GM12878 (cell line): ENCODE data around the gene GPRIN2. TPM values are rescaled to one million over a fixed set of nuclear protein-coding genes. Genes with fewer than 3 reads are reported as not detected.

ENCODE experiments used
- ATAC-seq: fragments of 200-7000 bp; cut with Tn5 transposase; 3 replicates; pipeline ENCODE4 v1.9.1; 2020; ENCODE audit warnings: mild to moderate bottlenecking, moderate library complexity
- BruUV-seq: library from RNA; stranded (reverse); fragments of 400-500 nt; replicated peaks from 2 replicates; lab custom pipeline; 2021; lab: Mats Ljungman, UMichigan
- CTCF ChIA-PET: fragments of 300-600 bp; sonication (Branson Sonifier 250); formaldehyde crosslinking; extraction: SDS; loops from one replicate; lab custom pipeline; 2021; ENCODE audit warnings: inconsistent platforms; lab: Yijun Ruan, JAX
- POLR2A ChIA-PET: fragments of 350-600 bp; formaldehyde crosslinking; extraction: SDS; loops from one replicate; lab custom pipeline; 2021; ENCODE audit warnings: inconsistent platforms; lab: Charles Lee
- RAD21 ChIA-PET: fragments of 300-600 bp; sonication (Branson Sonifier 250); formaldehyde crosslinking; loops from one replicate; lab custom pipeline; 2023; ENCODE audit warnings: antibody characterized with exemption; ENCODE audit not compliant: unreplicated experiment; lab: Charles Lee
- SMC1A ChIA-PET: fragments of 300-600 bp; sonication (Branson Sonifier 250); formaldehyde crosslinking; loops from one replicate; lab custom pipeline; 2023; ENCODE audit not compliant: unreplicated experiment, uncharacterized antibody; lab: Charles Lee
- DNase-seq: peaks from one replicate; pipeline ENCODE4 v3.0.0-alpha.2; 2011; ENCODE audit warnings: low read depth, low spot score
- FAIRE-seq: peaks from 3 replicates; lab custom pipeline; 2011; peaks lifted over from hg19 to GRCh38; lab: Jason Lieb, UNC
- H2AFZ ChIP-seq: 2 replicates; pipeline ENCODE4 v1.6.0; 2011; ENCODE audit warnings: low read depth, low read length, control low read depth; ENCODE audit not compliant: control insufficient read depth
- H3K27ac ChIP-seq: 2 replicates; pipeline ENCODE4 v1.5.1; 2011; ENCODE audit warnings: control low read depth; ENCODE audit not compliant: control insufficient read depth, insufficient read depth
- H3K27me3 ChIP-seq, 2 experiments: replicated peaks in 1 of 2; 2 replicates each; pipeline versions ENCODE4 v1.6.0 to v1.6.1; 2011; ENCODE audit warnings: low read length in 1 of 2; ENCODE audit not compliant: control insufficient read depth in 2 of 2, insufficient read depth in 2 of 2
- H3K36me3 ChIP-seq, 2 experiments: 2 replicates each; pipeline ENCODE4 v1.5.1; 2011; ENCODE audit warnings: low read length in 1 of 2; ENCODE audit not compliant: control insufficient read depth in 2 of 2, insufficient read depth in 2 of 2
- H3K4me1 ChIP-seq: 2 replicates; pipeline ENCODE4 v1.6.1; 2011; ENCODE audit warnings: mild to moderate bottlenecking, low read length, moderate library complexity, mixed read lengths; ENCODE audit not compliant: control insufficient read depth, insufficient read depth
- H3K4me2 ChIP-seq: 2 replicates; pipeline ENCODE4 v1.6.0; 2011; ENCODE audit warnings: control low read depth; ENCODE audit not compliant: control insufficient read depth, insufficient read depth
- H3K4me3 ChIP-seq: fragments of 200-600 bp; sonication (generic); 2 replicates; pipeline ENCODE4 v1.5.1; 2016
- H3K79me2 ChIP-seq: 2 replicates; pipeline ENCODE4 v1.6.0; 2011; ENCODE audit warnings: low read length; ENCODE audit not compliant: control insufficient read depth, insufficient read depth
- H3K9ac ChIP-seq: 2 replicates; pipeline ENCODE4 v1.8.0; 2011; ENCODE audit warnings: low read length, control low read depth, mixed read lengths; ENCODE audit not compliant: control insufficient read depth, insufficient read depth
- H3K9me3 ChIP-seq: replicated peaks from 3 replicates; pipeline ENCODE4 v1.5.1; 2011; ENCODE audit warnings: mild to moderate bottlenecking, low read length; ENCODE audit not compliant: control insufficient read depth, insufficient read depth
- H4K20me1 ChIP-seq: 2 replicates; pipeline ENCODE4 v1.6.0; 2011; ENCODE audit not compliant: control insufficient read depth, insufficient read depth
- BRCA1 ChIP-seq: IDR thresholded peaks from 2 replicates; pipeline ENCODE4 v1.6.1; 2011; ENCODE audit warnings: low read depth, low read length, improper control_type of control experiment
- CHD2 ChIP-seq: IDR thresholded peaks from 2 replicates; pipeline ENCODE4 v1.6.1; 2011; ENCODE audit warnings: low read depth, low read length, improper control_type of control experiment, borderline replicate concordance
- GATAD2B ChIP-seq: fragments of 450-650 bp; conservative IDR thresholded peaks from 2 replicates; pipeline ENCODE4 v1.6.1; 2017; ENCODE audit warnings: low read depth, mild to moderate bottlenecking, moderate library complexity
- HCFC1 ChIP-seq: fragments of 150-350 bp; IDR thresholded peaks from 2 replicates; pipeline ENCODE4 v1.6.1; 2014; ENCODE audit warnings: low read length
- JUNB ChIP-seq: IDR thresholded peaks from 2 replicates; pipeline ENCODE4 v1.6.1; 2016; ENCODE audit warnings: antibody characterized with exemption, mild to moderate bottlenecking
- MXI1 ChIP-seq: fragments of 150-350 bp; IDR thresholded peaks from 2 replicates; pipeline ENCODE4 v1.6.1; 2011; ENCODE audit warnings: low read depth, mild to moderate bottlenecking, inconsistent platforms, low read length, improper control_type of control experiment
- PAX5 ChIP-seq: IDR thresholded peaks from 2 replicates; pipeline ENCODE4 v1.6.1; 2011; ENCODE audit warnings: low read depth, low read length, borderline replicate concordance
- POLR2A ChIP-seq: IDR thresholded peaks from 2 replicates; pipeline ENCODE4 v1.6.1; 2011; ENCODE audit warnings: low read depth, mild to moderate bottlenecking, low read length
- POLR2AphosphoS5 ChIP-seq: IDR thresholded peaks from 2 replicates; pipeline ENCODE4 v1.6.1; 2011; ENCODE audit warnings: mild to moderate bottlenecking, low read length, inconsistent platforms
- TCF7 ChIP-seq: IDR thresholded peaks from 2 replicates; pipeline ENCODE4 v1.6.1; 2014; ENCODE audit warnings: antibody characterized with exemption, borderline replicate concordance
- ZZZ3 ChIP-seq: IDR thresholded peaks from 2 replicates; pipeline ENCODE4 v1.6.1; 2011; ENCODE audit warnings: low read depth; ENCODE audit not compliant: control insufficient read depth, insufficient read length
- WGBS: methylation state at CpG from one replicate; pipeline ENCODE4 v1.1.6; 2016; ENCODE audit warnings: low lambda C conversion rate; ENCODE audit not compliant: insufficient replicate concordance, insufficient coverage; ENCODE audit errors: missing lambda C conversion rate; 5-methylcytosine and 5-hydroxymethylcytosine counted together
- in situ Hi-C: fragments of 300-500 bp; cut with MboI; formaldehyde crosslinking; loops from 9 replicates; pipeline ENCODE4 v1.14.3; 2018; ENCODE audit warnings: mixed read lengths
- intact Hi-C: fragments of 100-400 bp; cut with micrococcal nuclease; formaldehyde crosslinking; loops from one replicate; pipeline ENCODE4 v1.14.2; 2022; ENCODE audit not compliant: unreplicated experiment
- polyA plus RNA-seq, 11 experiments: library from polyadenylated mRNA; depleted of rRNA in 4 of 11; unstranded in 6 of 11; stranded (reverse) in 5 of 11; fragments of >200 nt; fragmentation: Nextera tagmentation in 4 of 11; fragmentation: Illumina TruSeq in 1 of 11; extraction: Ambion mirVana in 4 of 11; extraction: Trizol in 1 of 11; gene quantifications; 1 replicate in 1 of 11; 2 replicates in 10 of 11; pipeline versions ENCODE4 v1.2.1 to v1.2.3, GENCODE V29; 2011 to 2016; ENCODE audit warnings: inconsistent platforms in 2 of 11, missing spikeins in 2 of 11, low read depth in 1 of 11
- total RNA-seq, 4 experiments: library from RNA; depleted of rRNA in 3 of 4; stranded (reverse); fragments of >200 nt in 3 of 4; fragmentation: Illumina TruSeq in 1 of 4; extraction: Trizol in 1 of 4; gene quantifications; 2 replicates each; pipeline versions ENCODE4 v1.2.1 to v1.2.3, GENCODE V29; 2013 to 2021
- TF ChIP-seq, protein P1 (sequence below): IDR thresholded peaks from 2 replicates; pipeline ENCODE4 v1.6.1; 2012; ENCODE audit warnings: low read length, inconsistent platforms
- TF ChIP-seq, protein P2 (sequence below): fragments of 450-650 bp; IDR thresholded peaks from 2 replicates; pipeline ENCODE4 v1.6.1; 2017; ENCODE audit warnings: mild to moderate bottlenecking, moderate library complexity
- TF ChIP-seq, protein P3 (sequence below): fragments of 450-650 bp; formaldehyde crosslinking; IDR thresholded peaks from 2 replicates; pipeline ENCODE4 v1.4.0; 2022; ENCODE audit warnings: mild to moderate bottlenecking, moderate library complexity
- TF ChIP-seq, protein P4 (sequence below): fragments of 450-650 bp; IDR thresholded peaks from 2 replicates; pipeline ENCODE4 v1.6.1; 2018; ENCODE audit warnings: borderline replicate concordance, mild to moderate bottlenecking; ENCODE audit not compliant: partially characterized antibody

The GPRIN2 gene
- total and polyA plus RNA-seq, 10 of the 15 experiments (the other 5 are each of a cell fraction or from before 2014, with no cell fraction given) = 0.13 TPM; not detected in 9

DNA sequence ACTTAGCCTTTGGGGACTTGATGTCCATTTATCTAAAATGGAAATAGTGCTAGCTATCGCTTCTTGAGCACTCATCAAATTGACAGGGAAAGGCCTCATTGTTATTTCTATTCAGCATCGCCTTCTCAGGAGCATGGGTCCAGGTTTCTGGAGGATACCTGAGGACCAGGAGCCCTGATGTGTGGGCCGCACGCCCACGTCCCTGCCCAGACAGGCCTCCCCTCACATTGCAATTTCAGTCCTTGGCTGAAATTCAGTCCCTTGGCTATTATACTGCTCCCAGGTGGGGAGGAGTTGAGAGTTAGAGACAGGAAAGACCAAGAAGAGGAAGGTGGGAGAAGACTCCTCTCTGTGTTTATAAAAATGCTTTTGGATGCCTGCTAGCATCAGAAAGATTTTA, 38.9 kb downstream of the GPRIN2 start:
- no peak overlapping the region for H3K27ac ChIP-seq
- H3K9ac ChIP-seq = no peak overlapping the region
- H3K36me3 ChIP-seq = no peaks in the 10 kb centered on the region
- intact Hi-C loops (no loop called here), in situ Hi-C loops (no loop called here)
- H3K79me2 ChIP-seq = no peaks in the 10 kb centered on the region
- no TSS peak for BruUV-seq
- no peak overlapping the region for H2AFZ ChIP-seq
- FAIRE-seq (no peak), DNase-seq (no peak), ATAC-seq (no peak)
- no peaks in the 10 kb centered on the region for H3K4me1 ChIP-seq
- 0 out of 4 replicates have a peak, but pooled peaks cover 0 to 1% of the 10 kb centered on the region in 2 experiments for H3K27me3 ChIP-seq
- no peaks in the 10 kb centered on the region for H4K20me1 ChIP-seq
- no peak overlapping the region for H3K4me3 ChIP-seq
- ChIA-PET RAD21 (no interaction called here), CTCF (no interaction called here), POLR2A (no interaction called here), SMC1A (no interaction called here)
- WGBS = 24% methylated on average over 5 of the region's 5 CpGs
- no peak overlapping the region for H3K4me2 ChIP-seq
- H3K9me3 ChIP-seq = no peaks in the 10 kb centered on the region
- TF ChIP-seq POLR2A (no peak), BRCA1 (no peak), PAX5 (no peak), MXI1 (no peak), CHD2 (no peak), ZZZ3 (no peak), POLR2AphosphoS5 (no peak), JUNB (no peak), GATAD2B (no peak), TCF7 (no peak), HCFC1 (no peak)
- TF ChIP-seq, protein P1, sequence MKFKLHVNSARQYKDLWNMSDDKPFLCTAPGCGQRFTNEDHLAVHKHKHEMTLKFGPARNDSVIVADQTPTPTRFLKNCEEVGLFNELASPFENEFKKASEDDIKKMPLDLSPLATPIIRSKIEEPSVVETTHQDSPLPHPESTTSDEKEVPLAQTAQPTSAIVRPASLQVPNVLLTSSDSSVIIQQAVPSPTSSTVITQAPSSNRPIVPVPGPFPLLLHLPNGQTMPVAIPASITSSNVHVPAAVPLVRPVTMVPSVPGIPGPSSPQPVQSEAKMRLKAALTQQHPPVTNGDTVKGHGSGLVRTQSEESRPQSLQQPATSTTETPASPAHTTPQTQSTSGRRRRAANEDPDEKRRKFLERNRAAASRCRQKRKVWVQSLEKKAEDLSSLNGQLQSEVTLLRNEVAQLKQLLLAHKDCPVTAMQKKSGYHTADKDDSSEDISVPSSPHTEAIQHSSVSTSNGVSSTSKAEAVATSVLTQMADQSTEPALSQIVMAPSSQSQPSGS = no peak
- TF ChIP-seq, protein P2, sequence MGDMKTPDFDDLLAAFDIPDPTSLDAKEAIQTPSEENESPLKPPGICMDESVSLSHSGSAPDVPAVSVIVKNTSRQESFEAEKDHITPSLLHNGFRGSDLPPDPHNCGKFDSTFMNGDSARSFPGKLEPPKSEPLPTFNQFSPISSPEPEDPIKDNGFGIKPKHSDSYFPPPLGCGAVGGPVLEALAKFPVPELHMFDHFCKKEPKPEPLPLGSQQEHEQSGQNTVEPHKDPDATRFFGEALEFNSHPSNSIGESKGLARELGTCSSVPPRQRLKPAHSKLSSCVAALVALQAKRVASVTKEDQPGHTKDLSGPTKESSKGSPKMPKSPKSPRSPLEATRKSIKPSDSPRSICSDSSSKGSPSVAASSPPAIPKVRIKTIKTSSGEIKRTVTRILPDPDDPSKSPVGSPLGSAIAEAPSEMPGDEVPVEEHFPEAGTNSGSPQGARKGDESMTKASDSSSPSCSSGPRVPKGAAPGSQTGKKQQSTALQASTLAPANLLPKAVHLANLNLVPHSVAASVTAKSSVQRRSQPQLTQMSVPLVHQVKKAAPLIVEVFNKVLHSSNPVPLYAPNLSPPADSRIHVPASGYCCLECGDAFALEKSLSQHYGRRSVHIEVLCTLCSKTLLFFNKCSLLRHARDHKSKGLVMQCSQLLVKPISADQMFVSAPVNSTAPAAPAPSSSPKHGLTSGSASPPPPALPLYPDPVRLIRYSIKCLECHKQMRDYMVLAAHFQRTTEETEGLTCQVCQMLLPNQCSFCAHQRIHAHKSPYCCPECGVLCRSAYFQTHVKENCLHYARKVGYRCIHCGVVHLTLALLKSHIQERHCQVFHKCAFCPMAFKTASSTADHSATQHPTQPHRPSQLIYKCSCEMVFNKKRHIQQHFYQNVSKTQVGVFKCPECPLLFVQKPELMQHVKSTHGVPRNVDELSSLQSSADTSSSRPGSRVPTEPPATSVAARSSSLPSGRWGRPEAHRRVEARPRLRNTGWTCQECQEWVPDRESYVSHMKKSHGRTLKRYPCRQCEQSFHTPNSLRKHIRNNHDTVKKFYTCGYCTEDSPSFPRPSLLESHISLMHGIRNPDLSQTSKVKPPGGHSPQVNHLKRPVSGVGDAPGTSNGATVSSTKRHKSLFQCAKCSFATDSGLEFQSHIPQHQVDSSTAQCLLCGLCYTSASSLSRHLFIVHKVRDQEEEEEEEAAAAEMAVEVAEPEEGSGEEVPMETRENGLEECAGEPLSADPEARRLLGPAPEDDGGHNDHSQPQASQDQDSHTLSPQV = no peak
- TF ChIP-seq, protein P3, sequence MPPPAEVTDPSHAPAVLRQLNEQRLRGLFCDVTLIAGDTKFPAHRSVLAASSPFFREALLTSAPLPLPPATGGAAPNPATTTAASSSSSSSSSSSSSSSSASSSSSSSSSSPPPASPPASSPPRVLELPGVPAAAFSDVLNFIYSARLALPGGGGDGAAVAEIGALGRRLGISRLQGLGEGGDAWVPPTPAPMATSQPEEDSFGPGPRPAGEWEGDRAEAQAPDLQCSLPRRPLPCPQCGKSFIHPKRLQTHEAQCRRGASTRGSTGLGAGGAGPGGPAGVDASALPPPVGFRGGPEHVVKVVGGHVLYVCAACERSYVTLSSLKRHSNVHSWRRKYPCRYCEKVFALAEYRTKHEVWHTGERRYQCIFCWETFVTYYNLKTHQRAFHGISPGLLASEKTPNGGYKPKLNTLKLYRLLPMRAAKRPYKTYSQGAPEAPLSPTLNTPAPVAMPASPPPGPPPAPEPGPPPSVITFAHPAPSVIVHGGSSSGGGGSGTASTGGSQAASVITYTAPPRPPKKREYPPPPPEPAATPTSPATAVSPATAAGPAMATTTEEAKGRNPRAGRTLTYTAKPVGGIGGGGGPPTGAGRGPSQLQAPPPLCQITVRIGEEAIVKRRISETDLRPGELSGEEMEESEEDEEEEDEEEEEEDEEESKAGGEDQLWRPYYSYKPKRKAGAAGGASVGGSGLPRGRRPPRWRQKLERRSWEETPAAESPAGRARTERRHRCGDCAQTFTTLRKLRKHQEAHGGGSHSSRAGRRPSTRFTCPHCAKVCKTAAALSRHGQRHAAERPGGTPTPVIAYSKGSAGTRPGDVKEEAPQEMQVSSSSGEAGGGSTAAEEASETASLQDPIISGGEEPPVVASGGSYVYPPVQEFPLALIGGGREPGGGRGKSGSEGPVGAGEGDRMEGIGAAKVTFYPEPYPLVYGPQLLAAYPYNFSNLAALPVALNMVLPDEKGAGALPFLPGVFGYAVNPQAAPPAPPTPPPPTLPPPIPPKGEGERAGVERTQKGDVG = no peak
- TF ChIP-seq, protein P4, sequence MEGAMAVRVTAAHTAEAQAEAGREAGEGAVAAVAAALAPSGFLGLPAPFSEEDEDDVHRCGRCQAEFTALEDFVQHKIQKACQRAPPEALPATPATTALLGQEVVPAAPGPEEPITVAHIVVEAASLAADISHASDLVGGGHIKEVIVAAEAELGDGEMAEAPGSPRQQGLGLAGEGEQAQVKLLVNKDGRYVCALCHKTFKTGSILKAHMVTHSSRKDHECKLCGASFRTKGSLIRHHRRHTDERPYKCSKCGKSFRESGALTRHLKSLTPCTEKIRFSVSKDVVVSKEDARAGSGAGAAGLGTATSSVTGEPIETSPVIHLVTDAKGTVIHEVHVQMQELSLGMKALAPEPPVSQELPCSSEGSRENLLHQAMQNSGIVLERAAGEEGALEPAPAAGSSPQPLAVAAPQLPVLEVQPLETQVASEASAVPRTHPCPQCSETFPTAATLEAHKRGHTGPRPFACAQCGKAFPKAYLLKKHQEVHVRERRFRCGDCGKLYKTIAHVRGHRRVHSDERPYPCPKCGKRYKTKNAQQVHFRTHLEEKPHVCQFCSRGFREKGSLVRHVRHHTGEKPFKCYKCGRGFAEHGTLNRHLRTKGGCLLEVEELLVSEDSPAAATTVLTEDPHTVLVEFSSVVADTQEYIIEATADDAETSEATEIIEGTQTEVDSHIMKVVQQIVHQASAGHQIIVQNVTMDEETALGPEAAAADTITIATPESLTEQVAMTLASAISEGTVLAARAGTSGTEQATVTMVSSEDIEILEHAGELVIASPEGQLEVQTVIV = no peak
